Stimulated activated CD8-positive, alpha-beta memory T cell treated with anti-CD3 and anti-CD28 coated beads, Interleukin-2, amount 100 ng/mL, for 1 hour (primary cell): ENCODE results near the gene CCAR1.
"Not testable (repeated sequence)": the region's sequence is repeated elsewhere in the genome, so short reads cannot be mapped to it uniquely, and the experiment has no call there.

Experiments used
- DNase-seq, 2 donors: peaks; one replicate each; pipeline ENCODE4 v3.0.0-alpha.2; 2020; ENCODE audit warnings: low read depth in 2 of 2

Gene CCAR1

DNA sequence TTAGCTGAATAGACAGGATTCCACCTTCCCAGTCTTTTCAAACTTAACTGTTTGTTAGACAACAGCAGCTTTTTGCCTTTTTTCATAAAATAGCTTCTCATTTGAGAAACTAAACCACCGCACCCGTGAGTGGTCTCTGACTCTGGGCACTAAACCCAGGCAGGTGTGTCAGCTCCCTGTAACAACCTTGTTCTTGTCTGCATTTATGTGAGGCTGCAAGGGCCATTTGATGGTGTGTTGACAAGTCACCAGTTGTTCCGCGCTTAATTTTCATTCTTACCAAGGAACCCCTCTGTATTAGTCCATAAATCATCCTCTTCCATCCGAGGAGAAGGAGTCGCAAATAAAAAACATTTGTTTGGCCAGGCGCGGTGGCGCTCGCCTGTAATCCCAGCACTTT is 107.8 kb downstream of the CCAR1 start:
- no peak for DNase-seq

DNA sequence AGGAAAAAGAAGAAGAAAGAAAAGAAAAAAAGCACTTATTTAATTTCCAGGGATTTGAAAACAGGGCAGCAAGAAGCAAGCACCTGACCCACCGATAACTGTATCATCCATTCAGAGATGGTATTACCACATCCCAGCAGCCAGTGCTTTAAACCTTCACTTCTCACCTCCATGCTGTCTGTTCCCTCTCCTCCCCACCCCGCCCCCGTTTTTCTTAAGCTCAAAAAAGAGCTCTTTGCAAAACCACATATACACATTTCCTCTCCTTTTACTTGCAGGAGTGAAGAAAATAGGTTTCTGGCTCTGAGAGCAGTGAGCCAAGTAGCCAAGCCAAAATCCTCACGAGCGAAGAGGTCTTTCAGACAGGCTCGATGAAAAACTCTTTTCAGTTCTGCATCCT is 108.5 kb downstream of the CCAR1 start:
- no peak for DNase-seq

DNA sequence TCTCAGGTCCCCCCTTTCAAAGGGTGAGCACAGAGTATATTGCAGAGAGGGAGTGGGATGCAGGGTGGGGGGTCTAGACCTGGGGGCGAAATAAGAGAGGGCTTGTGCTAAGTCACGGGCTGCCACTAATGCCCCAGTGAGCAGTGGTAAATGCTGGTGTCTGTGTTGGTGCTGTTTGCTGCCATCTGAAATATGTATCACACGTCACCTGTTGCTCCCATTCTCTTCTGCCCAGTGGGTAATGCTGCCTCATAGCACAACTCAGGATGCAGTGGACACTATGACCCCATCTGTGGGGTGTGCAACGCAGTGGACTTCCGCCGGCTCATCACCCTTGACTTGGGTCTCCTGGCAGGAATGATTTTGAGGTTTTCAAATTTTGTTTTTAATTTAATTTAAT is 108.9 kb downstream of the CCAR1 start:
- no peak for DNase-seq

DNA sequence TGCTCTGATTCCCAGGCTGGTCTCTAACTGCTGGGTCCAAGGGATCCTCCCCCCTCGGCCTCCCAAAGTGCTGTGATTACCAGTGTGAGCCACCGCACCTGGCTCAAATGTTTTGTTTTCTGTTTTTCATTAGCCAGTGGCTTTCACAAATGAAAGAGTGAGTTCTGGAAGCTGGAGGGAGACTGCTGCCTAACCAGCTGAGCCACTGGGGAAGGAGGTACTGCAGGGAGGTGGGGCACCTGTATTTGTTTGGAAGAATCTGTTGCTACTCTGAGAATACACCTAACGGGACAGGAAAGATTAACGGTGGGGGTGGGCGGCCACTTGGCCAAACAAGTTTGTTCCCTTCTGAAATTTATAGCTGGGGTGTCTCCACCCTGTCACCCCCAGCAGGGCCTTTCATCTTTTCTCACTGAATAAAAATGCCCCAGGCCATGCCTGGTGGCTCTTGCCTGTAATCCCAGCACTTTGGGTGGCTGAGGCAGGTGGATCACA is 111.0 kb downstream of the CCAR1 start:
- DNase-seq, result no peak

DNA sequence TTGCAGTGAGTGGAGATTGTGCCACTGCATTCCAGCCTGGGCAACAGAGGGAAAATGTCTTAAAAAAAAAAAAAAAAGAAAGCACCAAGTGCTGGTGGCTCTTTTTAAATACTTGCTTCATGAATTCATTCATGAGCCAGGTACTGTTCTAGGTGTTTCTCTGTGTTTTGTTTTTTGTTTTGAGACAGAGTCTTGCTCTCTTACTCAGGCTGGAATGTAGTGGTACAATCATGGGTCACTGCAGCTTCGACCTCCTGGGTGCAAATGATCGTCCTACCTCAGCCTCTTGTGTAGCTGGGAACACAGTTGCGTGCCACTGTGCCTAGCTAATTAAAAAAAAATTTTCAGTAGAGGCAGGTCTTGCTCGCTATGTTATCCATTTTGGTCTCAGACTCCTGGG is 111.6 kb downstream of the CCAR1 start:
- DNase-seq, result no peak

DNA sequence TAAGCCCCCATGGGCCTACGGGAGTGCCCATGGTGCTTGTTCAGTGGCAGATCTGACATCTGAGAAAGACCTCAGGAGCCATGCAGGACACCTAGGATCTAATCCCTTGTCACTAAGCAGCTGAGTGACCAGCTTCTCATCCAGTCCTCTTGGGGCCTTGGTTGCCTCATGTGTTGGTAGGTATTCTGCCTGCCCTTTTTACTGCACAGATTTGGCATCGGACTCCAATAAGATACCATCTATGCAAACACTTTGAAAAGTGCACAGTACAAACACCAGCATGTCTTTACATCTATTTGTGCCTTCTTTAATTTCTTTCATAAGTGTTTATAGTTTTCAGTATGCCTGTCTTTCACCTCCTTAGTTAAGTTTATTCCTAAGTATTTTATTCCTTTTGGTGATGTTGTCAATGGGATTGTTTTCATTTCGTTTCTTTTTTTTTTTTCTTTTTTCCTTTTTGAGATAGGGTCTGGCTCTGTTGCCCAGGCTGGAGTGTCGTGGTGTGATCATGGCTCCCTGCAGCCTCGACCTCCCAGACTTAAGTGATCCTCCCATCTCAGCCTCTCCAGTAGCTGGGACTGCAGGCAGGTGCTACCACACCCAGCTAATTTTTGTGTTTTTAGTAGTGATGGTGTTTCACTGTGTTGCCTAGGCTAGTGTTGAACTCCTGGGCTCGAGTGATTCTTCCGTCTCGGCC is 116.7 kb downstream of the CCAR1 start:
- DNase-seq, result no peak

DNA sequence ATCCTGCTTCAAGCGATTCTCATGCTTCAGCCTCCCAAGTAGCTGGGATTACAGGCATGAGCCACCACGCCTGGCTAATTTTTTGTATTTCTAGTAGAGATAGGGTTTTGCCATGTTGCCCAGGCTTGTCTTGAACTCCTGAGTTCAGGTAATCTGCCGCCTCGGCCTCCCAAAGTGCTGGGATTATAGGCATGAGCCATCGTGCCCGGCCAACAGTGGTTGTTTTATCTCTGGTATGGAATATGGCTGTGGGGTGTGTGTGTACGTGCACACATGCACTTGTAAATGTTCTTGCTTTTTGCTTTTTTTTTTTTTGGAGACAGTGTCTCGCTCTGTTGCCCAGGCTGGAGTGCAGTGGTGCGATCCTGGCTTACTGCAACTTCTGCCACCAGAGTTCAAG is 119.6 kb downstream of the CCAR1 start:
- DNase-seq, result not testable (repeated sequence)
